ENCODE results near the gene STARD10.
"Not testable (repeated sequence)": the region's sequence is repeated elsewhere in the genome, so short reads cannot be mapped to it uniquely, and the experiment has no call there.

STARD10 gene

DNA sequence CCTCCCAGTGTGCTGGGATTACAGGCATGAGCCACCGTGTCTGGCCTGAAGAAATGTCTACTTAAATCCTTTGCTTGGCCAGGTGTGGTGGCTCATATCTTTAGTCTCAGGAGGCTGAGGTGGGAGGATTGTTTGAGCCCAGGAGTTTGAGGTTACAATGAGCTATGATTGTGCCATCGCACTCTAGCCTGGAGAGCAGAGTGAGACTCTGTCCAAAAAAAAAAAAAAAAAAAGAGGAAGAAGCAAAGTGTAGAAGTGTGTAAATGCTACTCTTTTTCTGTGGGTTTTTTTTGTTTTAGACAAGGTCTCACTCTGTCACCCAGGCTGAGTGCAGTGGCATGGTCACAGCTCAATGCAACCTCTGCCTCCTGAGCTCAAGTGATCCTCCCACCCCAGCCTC, 13.9 kb upstream of the STARD10 start:
- no peaks in the 10 kb centered on the region for H3K9me3 Mint-ChIP-seq
- peaks cover 75% of the 10 kb centered on the region for H3K4me1 Mint-ChIP-seq (ENCODE audit: low read depth)
- peak overlapping the region; percentile 90 for H3K27ac Mint-ChIP-seq
- intact Hi-C loops (cut with micrococcal nuclease): loop anchor here (5.0 kb wide), 1 partner anchor 70 kb away; no protein-coding TSS in a partner anchor
- H3K27me3 Mint-ChIP-seq: no peaks in the 10 kb centered on the region
- peaks cover 32% of the 10 kb centered on the region for H3K36me3 Mint-ChIP-seq (ENCODE audit: low read depth)
- H3K4me3 Mint-ChIP-seq: peak overlapping the region; percentile 51

DNA sequence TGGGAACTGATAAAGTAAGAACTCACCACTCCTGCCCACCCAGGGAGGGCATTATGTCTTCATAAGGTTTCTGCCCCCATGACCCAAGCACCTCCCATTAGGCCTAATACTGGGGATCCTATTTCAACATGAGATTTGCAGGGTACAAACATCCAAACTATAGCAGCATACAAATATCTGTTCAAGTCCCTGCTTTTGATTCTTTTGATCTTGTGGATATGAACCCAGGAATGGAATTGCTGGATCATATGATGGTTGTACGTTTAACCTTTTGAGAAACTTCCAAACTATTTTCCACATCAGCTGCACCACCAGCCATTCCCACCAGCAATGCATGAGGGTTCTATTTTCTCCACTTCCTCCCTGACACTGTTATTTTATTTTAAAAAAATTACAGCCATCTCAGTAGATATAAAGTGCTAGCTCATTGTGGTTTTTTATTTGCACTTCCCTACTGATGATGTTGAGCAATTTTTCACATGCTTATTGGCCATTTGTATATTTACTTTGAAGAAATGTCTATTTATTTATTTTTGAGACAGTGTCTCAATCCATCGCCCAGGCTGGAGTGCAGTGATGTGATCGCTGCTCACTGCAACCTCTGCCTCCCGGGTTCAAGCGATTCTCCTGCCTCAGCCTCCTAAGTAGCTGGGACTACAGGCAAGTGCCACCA, 13.3 kb upstream of the STARD10 start:
- peak overlapping the region; percentile 90 for H3K27ac Mint-ChIP-seq

DNA sequence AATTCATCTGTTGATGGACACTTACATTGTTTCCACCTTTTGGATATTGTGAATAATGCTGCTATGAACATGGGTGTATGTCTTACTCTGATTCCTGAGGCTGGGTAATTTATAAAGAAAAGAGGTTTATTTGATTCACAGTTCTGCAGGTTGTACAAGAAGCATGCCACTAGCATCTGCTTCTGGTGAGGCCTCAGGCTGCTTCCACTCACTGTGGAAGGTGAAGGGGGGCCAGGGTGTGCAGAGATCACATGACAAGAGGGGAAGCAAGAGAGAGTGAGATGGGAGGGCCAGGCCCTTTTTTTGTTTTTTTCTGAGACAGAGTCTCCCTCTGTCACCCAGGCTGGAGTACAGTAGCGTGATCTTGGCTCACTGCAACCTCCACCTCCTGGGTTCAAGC, 12.5 kb upstream of the STARD10 start:
- H3K36me3 Mint-ChIP-seq (ENCODE audit: low read depth): peaks cover 21% of the 10 kb centered on the region
- peak overlapping the region; percentile 90 for H3K27ac Mint-ChIP-seq
- intact Hi-C loops (cut with micrococcal nuclease): loop anchor here (5.0 kb wide), 1 partner anchor 69 kb away; no protein-coding TSS in a partner anchor
- peaks cover 61% of the 10 kb centered on the region for H3K4me1 Mint-ChIP-seq (ENCODE audit: low read depth)
- H3K27me3 Mint-ChIP-seq, H3K4me3 Mint-ChIP-seq, H3K9me3 Mint-ChIP-seq: not testable (repeated sequence)

More for the DNA sequence above, 13.3 kb upstream of the STARD10 start:
- Mint-ChIP-seq H3K9me3 (no peaks in the 10 kb centered on the region), H3K27me3 (no peaks in the 10 kb centered on the region), H3K4me3 (peak overlapping the region; percentile 51), H3K4me1 (ENCODE audit: low read depth) (peaks cover 68% of the 10 kb centered on the region), H3K36me3 (ENCODE audit: low read depth) (peaks cover 28% of the 10 kb centered on the region)
- intact Hi-C loops (cut with micrococcal nuclease): loop anchor here (5.0 kb wide), 1 partner anchor 70 kb away; no protein-coding TSS in a partner anchor

DNA sequence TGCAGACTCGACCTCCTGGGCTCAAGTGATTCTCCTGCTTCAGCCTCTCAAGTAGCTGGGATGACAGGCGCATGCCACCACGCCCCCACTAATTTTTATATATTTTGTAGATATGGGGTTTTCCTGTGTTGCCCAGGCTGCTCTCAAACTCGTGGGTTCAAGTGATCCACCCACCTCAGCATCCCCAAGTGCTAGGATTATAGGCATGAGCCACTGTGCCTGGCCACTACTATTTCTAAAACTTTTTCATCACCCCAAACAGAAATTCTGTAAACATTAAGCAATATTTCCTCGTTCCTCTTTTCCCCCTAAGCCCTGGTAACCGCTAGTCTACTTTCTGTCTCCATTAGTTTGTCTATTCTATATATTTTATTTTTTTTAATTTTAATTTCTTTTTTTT, 11.4 kb upstream of the STARD10 start:
- Mint-ChIP-seq H3K4me1 (ENCODE audit: low read depth) (peaks cover 52% of the 10 kb centered on the region), H3K27ac (peak overlapping the region; percentile 90), H3K27me3 (no peaks in the 10 kb centered on the region), H3K9me3 (no peaks in the 10 kb centered on the region), H3K36me3 (ENCODE audit: low read depth) (peaks cover 13% of the 10 kb centered on the region), H3K4me3 (no peak overlapping the region)
- intact Hi-C loops (cut with micrococcal nuclease): loop anchor here (5.0 kb wide), 1 partner anchor 68 kb away; no protein-coding TSS in a partner anchor

DNA sequence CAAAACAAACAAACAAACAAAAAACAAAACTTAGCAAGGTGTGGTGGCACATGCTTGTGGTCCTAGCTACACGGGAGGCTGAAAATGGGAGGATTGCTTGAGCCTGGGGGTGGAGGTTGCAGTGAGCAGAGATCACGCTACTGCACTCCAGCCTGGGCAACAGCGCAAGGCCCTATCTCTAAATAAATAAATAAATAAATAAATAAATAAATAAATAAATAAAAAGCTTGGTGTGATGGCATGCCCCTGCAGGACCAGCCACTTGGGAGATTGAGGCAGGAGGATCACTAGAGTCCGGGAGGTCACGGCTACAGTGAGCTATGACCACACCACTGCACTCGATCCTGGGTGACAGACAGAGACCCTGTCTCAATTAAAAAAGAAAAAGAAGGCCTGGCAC, 9.0 kb upstream of the STARD10 start:
- Mint-ChIP-seq H3K27me3 (no peaks in the 10 kb centered on the region), H3K27ac (no peak overlapping the region), H3K9me3 (no peaks in the 10 kb centered on the region), H3K4me1 (ENCODE audit: low read depth) (peaks cover 45% of the 10 kb centered on the region), H3K4me3 (no peak overlapping the region), H3K36me3 (ENCODE audit: low read depth) (no peaks in the 10 kb centered on the region)
- intact Hi-C loops (cut with micrococcal nuclease): no loop called here

DNA sequence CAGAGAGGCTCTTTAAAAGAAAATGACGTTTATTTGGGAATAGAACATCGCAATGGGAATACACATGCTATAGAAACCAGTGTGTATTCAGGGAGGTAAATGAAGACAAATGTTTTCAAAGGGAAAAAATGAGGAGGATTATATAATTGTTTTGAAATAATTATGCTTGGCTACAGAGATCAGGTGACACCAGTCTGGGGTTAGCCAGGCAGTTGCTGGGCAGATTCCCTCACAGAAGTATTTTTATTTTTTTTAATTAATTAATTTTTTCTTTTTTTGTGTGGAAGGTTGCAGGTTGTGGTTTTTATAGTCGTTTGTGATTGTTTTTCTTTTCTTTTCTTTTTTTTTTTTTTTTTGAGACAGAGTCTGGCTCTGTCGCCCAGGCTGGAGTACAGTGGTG, 5.6 kb upstream of the STARD10 start:
- H3K27ac Mint-ChIP-seq: no peak overlapping the region
- peaks cover 32% of the 10 kb centered on the region for H3K4me1 Mint-ChIP-seq (ENCODE audit: low read depth)
- H3K36me3 Mint-ChIP-seq (ENCODE audit: low read depth): no peaks in the 10 kb centered on the region
- intact Hi-C loops (cut with micrococcal nuclease): no loop called here
- no peaks in the 10 kb centered on the region for H3K9me3 Mint-ChIP-seq
- H3K4me3 Mint-ChIP-seq: no peak overlapping the region
- H3K27me3 Mint-ChIP-seq: no peaks in the 10 kb centered on the region

DNA sequence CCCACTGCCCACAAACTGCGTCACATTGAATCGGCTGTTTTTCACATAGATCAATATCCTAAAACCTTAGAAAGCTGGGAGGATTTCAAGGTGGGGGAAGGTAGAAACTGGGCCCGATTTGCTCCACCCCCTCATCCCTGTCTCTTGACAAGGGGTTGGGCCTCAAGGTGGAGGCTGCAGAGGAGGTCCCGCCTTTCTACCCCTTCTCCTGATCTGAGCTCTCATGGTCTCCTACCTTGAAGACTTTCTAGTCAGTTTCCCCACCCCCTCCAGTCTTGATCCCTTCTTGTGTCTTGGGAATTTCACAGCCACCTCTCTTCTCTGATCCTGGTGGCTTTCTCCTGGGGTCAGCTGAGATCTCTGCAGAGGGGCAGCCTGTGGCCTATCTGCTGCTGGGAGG, 4.5 kb upstream of the STARD10 start:
- Mint-ChIP-seq H3K27me3 (no peaks in the 10 kb centered on the region), H3K4me3 (no peak overlapping the region), H3K9me3 (no peaks in the 10 kb centered on the region), H3K27ac (peak overlapping the region; percentile 66), H3K36me3 (ENCODE audit: low read depth) (peaks cover 5% of the 10 kb centered on the region), H3K4me1 (ENCODE audit: low read depth) (peaks cover 31% of the 10 kb centered on the region)
- intact Hi-C loops (cut with micrococcal nuclease): no loop called here

DNA sequence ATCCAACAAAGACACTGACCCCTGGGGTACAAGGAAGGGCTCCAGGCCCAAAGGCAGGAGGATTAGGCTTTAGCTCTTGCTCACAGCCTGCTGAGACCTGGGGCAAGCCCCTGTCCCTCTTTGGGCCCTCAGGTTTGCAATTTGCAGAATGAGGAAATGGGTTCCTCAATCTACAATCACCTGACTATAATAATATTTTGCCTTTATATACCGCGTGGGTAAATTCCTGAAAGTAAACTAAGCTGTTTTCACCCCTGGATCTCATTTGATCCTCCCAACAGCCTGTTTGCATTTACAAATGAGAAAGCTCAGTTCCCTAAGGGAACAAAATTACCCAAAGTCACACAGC, 797 bp downstream of the STARD10 start:
- Mint-ChIP-seq H3K27me3 (no peaks in the 10 kb centered on the region), H3K27ac (peak overlapping the region; percentile 93), H3K4me3 (peak overlapping the region; percentile 5), H3K36me3 (ENCODE audit: low read depth) (peaks cover 5% of the 10 kb centered on the region), H3K4me1 (ENCODE audit: low read depth) (peaks cover 47% of the 10 kb centered on the region), H3K9me3 (no peaks in the 10 kb centered on the region)
- intact Hi-C loops (cut with micrococcal nuclease): loop anchor here (1.0 kb wide), 1 partner anchor 68 kb away; no protein-coding TSS in a partner anchor

DNA sequence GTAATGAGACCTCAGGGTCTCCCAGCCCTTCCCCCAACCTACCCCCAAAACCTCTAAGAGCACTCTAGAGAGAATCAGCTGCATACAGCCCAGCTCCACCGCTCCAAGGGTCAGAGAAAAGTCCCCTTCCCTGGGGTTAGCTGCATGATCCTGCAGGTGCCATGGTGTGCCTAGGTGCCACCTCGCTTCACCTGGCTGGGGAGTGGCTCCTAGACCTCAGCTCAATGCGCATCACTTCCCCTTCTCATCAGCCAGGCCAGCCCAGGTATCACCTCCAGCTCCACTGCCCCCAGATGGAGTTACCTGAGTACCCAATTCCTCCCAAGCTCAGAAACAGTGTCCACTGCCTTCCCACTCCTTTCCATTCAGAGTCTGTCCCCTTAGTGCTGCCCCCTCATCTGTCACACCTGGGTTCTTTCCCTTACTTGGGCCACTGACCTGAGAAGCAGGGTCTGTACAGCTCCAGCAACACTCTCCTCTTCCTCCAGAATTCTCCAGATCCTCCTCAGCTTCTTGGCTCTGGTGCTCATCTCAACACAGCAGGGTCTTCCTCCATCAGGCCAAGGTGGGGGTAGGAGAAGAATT, 1.3 kb downstream of the STARD10 start:
- H3K36me3 Mint-ChIP-seq (ENCODE audit: low read depth): peaks cover 5% of the 10 kb centered on the region
- H3K4me1 Mint-ChIP-seq (ENCODE audit: low read depth): peaks cover 47% of the 10 kb centered on the region
- H3K9me3 Mint-ChIP-seq: no peaks in the 10 kb centered on the region
- no peaks in the 10 kb centered on the region for H3K27me3 Mint-ChIP-seq
- intact Hi-C loops (cut with micrococcal nuclease): loop anchor here (1.0 kb wide), 1 partner anchor 67 kb away; no protein-coding TSS in a partner anchor
- H3K4me3 Mint-ChIP-seq: no peak overlapping the region
- peak overlapping the region; percentile 93 for H3K27ac Mint-ChIP-seq

DNA sequence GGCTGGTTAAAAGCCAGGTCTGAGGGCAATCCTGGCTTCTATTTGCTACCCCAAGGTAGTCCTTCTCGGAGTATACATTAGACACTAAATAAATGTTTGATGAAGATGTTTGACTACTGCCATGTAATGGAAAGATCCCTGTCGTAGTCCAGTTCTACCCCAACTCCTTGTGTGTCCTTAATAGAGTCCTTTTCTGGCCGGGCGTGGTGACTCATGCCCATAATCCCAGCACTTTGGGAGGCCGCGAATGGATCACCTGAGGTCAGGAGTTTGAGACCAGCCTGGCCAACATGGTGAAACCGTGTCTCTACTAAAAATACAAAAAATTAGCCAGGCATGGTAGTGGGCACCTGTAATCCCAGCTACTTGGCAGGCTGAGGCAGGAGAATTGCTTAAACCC, 2.6 kb downstream of the STARD10 start:
- H3K36me3 Mint-ChIP-seq (ENCODE audit: low read depth); intact Hi-C loops (cut with micrococcal nuclease); H3K4me3 Mint-ChIP-seq; H3K27me3 Mint-ChIP-seq; H3K27ac Mint-ChIP-seq; H3K9me3 Mint-ChIP-seq: not testable (repeated sequence)
- H3K4me1 Mint-ChIP-seq (ENCODE audit: low read depth): peaks cover 59% of the 10 kb centered on the region

DNA sequence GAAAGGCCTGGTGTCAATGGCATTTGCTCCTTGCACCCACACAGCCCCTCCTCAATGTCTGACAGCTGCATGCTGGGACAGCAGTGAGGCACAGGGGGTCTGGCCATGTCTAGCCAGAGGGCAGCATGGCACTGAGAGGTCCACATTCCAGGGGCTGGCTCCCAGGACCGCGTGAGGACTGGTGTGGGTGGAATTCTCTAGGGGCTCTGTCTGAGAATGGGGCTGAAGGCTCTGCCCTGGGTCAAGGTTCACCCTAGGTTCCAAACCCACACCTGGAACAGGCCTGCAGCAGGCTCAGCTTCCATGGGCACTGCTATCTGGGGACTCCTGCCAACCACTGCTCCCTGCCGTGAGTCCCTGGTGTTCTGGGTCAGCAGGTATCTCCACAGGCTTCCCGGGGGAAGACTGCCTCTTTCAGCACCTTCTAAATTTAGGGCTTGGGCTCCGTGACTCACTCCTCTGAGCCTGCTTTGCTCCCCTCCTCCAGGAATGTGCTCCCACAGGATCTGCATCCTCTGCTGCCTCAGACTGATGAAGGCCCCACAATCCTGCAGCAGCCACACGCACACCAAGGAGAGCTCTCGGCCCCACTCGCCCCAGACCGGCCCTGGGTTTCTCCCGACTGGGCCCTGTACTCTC, 4.2 kb downstream of the STARD10 start:
- peak overlapping the region; percentile 64 for H3K27ac Mint-ChIP-seq
- H3K27me3 Mint-ChIP-seq: no peaks in the 10 kb centered on the region
- peaks cover 5% of the 10 kb centered on the region for H3K36me3 Mint-ChIP-seq (ENCODE audit: low read depth)
- H3K9me3 Mint-ChIP-seq: no peaks in the 10 kb centered on the region
- peaks cover 63% of the 10 kb centered on the region for H3K4me1 Mint-ChIP-seq (ENCODE audit: low read depth)
- H3K4me3 Mint-ChIP-seq: no peak overlapping the region
- intact Hi-C loops (cut with micrococcal nuclease): no loop called here

DNA sequence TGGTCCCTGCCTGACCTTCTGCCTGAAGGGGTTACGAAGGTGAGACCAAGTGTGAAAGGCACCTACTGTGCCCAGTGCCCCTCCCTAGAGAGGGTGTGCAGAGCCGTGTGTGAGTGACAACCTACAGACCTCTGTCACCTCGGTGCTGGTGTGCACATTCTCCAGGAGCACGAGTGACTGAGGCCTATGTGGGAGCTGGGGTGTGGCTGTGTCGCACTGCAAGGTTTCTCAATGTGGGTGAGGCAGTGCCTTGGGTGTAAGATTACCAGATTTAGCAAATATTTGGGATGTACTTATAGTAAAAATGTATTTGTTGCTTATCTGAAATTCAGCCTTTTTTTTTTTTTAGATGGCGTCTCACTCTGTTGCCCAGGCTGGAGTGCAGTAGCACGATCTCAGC, 5.6 kb downstream of the STARD10 start:
- intact Hi-C loops (cut with micrococcal nuclease): no loop called here

DNA sequence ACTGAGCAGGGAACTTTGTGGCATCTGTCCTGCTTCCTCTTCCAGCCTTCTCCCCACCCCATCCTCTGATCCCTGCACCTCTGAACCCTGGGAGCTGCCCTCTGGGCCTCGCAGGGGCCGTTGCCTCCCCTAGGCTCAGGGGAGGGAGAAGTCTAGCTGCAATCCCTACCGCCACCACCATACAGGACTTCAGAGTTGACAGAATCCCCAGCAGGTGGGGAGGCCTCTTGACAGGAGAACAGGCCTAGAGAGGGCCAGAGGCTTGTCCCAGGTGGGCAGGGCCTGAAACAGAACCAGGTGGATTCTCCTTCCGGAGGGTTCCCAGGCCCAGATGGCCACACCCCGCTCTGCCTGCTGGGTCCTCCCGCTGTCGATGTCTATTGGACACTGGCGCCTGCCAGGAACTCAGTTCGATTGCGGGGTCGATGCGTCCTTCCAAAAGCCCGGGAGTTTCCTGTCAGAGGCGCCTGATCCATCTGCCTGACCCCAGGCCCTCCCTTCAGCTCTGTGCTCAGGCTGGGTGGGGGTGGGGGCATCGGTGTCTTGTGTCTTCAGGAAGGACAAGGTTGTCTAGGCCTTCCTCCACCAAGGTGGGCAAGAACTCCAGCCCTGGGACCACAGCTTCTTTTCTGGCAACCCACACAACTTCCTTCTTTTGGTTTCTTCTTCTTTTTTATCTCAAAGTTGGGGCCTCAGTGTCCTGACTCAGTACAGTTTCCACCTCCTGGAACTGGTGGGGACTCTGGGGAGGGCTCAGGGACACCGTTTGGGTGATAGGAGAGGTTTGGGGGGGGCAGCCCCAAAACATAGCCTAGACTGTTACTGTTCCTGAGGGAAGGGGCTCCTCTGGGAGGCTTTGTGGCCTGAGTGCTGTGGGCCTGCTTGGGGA, 6.4 kb downstream of the STARD10 start:
- Mint-ChIP-seq H3K36me3 (ENCODE audit: low read depth) (no peaks in the 10 kb centered on the region), H3K27me3 (peaks cover 6% of the 10 kb centered on the region), H3K4me3 (peak overlapping the region; percentile 20), H3K27ac (peak overlapping the region; percentile 77), H3K4me1 (ENCODE audit: low read depth) (peaks cover 51% of the 10 kb centered on the region), H3K9me3 (no peaks in the 10 kb centered on the region)
- intact Hi-C loops (cut with micrococcal nuclease): no loop called here

More for the DNA sequence above, 5.6 kb downstream of the STARD10 start:
- peaks cover 52% of the 10 kb centered on the region for H3K4me1 Mint-ChIP-seq (ENCODE audit: low read depth)
- H3K36me3 Mint-ChIP-seq (ENCODE audit: low read depth): no peaks in the 10 kb centered on the region
- no peaks in the 10 kb centered on the region for H3K9me3 Mint-ChIP-seq
- no peaks in the 10 kb centered on the region for H3K27me3 Mint-ChIP-seq
- H3K4me3 Mint-ChIP-seq: no peak overlapping the region
- H3K27ac Mint-ChIP-seq: peak overlapping the region; percentile 77
